ENCODE data around the gene NECTIN4. TPM values are rescaled to one million over a fixed set of nuclear protein-coding genes. Genes with fewer than 3 reads are reported as not detected.
A peak's percentile ranks its signal among the peaks of the same experiment; 100 is the strongest.

NECTIN4 gene
- total RNA-seq, 1 donor, result 1.4 TPM

DNA sequence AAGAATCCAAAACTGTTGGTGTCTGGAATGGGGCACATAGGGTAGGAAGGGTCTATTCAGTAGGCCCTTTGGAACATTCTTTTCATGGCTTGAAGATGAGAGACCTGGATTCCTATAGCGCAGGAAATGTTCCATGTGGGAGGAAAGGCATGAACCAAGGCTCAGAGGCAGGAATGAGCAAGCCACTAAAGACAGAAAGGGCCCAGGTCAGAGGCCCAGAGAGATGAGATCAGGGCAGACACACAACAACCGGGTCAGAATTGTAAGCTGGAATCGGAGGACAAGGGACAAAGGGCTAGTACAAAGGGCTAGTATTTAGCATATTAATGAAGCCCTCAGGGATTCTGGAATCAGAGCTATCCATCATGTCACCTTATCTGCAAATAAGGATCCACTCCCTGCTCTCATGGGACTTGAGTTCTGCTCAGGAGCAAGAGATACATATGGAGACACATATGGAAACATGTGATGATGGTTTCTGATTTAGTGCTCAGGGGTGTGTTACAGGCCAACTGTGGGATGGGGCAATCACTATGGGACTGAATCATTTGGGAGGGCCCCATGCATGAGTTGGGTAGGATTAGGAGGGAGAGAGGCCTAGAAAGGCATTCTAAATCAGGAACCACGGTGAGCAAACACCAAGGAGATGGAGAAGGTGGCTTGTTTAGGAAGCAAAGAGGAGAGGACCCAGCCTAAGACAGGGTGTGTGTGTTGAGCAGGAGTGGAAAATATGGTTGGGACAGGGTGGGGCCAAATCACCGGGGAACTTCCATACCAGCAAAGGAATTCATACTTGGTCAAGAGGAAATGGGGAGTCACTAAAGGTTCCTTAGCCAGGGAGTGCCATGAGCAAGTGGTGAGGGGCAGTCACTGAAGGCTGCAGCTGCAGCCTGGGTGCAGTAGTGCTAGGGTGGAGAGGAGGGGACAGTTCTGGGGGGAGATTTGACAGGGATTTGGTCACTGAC, 8.6 kb downstream of the NECTIN4 start:
- Histone ChIP-seq H3K9me3 (ENCODE audit: low read depth, low read length) (no peaks in the 10 kb centered on the region), H3K4me1 (ENCODE audit: insufficient read depth, low read length) (peaks cover 40% of the 10 kb centered on the region), H3K27me3 (ENCODE audit: insufficient read depth, low read length) (no peaks in the 10 kb centered on the region), H3K4me3 (ENCODE audit: low read length) (no peak overlapping the region)

DNA sequence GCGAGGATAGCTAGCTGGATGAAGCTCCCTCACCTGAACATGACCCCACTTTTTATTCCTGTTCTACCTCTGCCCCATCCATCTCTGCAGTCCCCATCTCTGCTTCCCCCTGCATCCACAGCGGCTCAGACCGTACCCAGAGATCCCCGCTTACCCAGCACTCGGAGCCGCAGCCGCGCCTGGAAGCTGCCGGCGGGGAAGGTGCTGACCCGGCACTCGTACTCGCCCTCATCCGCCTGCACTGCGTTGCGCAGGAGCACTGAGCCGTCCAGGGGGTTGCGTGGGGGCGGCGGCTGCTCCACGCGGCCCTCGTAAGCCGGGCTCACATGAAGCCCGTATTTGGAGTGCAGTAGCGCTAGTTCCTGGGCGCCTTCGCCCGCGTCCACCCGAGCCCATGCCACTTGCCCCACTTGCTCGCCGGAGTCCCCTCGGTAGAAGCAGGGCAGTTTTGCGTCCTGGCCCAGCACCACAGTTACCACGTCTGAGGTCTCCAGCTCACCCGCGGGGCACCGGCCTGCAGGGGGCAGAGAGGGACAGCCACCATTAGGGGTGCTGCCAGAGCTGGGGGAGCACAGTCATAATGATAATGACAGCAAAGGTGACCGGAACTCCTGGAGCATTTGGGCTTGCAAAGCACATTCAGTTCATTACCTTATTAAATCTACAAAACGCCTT, 9.8 kb downstream of the NECTIN4 start:
- Histone ChIP-seq H3K27me3 (ENCODE audit: insufficient read depth, low read length) (no peaks in the 10 kb centered on the region), H3K4me3 (ENCODE audit: low read length) (no peak overlapping the region), H3K9me3 (ENCODE audit: low read depth, low read length) (no peaks in the 10 kb centered on the region), H3K4me1 (ENCODE audit: insufficient read depth, low read length) (peaks cover 40% of the 10 kb centered on the region)

DNA sequence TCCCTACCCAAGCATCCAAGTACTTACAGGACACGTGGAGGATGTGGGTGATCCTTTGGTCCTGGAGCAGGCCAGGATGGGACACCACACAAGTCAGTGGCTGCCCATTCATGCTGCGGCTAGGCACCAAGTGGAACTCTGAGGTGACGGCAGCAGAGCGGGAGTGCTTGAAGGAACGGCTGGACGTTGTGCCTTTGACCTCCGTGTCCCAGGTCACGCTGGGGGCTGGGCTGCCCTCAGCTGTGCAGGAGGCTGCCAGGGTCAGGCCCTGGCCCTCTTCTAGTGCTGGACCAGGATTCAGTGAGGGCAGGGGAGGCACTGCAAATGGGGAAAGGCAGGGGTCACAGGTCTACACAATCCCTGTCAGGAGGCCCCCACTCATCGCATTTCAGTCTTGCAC, 11.9 kb downstream of the NECTIN4 start:
- Histone ChIP-seq H3K4me3 (ENCODE audit: low read length) (no peak overlapping the region), H3K27me3 (ENCODE audit: insufficient read depth, low read length) (no peaks in the 10 kb centered on the region), H3K9me3 (ENCODE audit: low read depth, low read length) (no peaks in the 10 kb centered on the region), H3K4me1 (ENCODE audit: insufficient read depth, low read length) (peaks cover 19% of the 10 kb centered on the region)

DNA sequence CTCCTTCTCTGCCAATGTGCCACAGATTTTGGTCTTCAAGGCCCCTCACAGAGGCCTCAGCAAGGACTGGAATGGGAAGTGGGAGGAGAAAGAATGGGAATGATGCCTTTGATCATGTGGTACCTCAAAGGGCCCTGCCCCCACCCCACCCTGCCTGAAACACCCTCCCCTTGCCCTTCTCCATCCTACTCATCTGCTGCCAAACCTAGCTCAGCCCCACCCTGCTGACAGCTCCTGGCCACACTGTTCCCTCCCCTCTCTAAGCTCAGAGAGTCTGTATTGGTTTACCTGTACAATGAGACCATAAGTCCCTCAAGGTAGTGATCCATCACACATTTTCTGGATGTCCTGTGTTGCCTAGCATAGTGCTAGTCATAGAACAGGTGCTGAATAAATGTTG, 12.9 kb downstream of the NECTIN4 start:
- Histone ChIP-seq H3K4me1 (ENCODE audit: insufficient read depth, low read length) (peaks cover 23% of the 10 kb centered on the region), H3K9me3 (ENCODE audit: low read depth, low read length) (no peaks in the 10 kb centered on the region), H3K27me3 (ENCODE audit: insufficient read depth, low read length) (no peaks in the 10 kb centered on the region), H3K4me3 (ENCODE audit: low read length) (no peak overlapping the region)

DNA sequence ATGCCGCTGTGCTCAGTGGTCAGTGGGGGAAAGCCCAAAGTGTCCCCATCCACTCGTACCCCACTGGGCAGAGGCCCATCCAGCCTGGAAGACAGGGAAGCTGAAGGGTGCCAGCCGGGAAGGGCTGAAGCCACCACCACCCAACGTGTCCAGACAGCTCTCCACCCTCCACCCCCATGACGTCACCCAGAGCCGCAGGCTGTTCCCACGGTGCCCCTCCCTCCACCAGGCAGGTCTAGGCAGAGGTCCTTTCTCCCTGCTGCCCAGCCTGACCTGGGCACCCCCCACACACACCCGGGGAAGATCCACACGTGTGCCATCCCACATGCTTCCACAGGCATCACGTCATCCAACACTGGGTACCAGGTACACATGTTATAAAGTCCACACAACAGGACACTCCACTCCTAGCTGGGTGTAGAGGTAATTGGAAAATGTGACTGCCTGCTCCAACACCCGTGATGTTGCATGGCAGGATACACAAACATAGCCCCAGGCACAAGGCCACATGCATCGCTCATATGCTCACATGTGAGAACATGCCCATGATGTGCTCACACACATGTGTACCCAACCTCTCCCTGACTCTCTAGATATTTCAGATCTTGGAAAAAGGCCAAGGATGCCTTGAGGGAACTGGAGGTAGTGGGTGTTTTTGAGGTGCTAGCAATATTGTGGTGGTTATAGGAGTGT, 14.5 kb downstream of the NECTIN4 start:
- peaks cover 24% of the 10 kb centered on the region for H3K4me1 ChIP-seq (ENCODE audit: insufficient read depth, low read length)
- no peaks in the 10 kb centered on the region for H3K9me3 ChIP-seq (ENCODE audit: low read depth, low read length)
- H3K27me3 ChIP-seq (ENCODE audit: insufficient read depth, low read length), result no peaks in the 10 kb centered on the region
- H3K4me3 ChIP-seq (ENCODE audit: low read length), result no peak overlapping the region

DNA sequence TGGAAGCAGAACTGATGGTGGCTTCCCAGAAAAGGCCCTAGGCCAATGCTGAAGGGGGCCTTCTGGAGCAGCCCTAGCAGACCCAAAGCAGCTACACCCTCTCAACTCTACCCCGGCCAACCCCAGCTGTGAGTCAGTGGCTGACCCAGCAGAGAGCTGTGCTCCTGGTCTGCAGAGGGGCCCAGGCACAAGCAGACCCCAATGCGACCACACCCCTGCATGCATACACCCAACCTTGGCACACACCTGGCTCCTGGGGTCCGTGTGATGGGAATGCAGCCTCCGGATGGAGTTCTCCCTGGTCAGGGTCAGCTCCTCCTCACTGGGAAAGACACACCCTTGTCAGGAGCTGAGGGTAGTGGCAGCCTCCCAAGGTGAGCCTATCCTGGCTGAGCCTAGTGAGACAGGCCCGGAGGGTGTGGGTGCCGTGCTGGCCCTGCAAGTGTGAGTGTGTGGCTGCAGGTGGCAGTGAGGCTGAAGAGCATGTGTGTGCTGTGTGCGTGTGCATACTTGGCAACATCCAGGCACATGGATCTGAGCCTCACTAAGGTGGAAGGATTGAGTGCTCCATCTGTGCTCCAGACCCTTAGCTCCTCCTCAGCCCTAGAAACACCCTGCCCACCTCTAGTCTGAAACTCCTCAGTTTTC, 15.8 kb downstream of the NECTIN4 start:
- no peaks in the 10 kb centered on the region for H3K9me3 ChIP-seq (ENCODE audit: low read depth, low read length)
- no peak overlapping the region for H3K4me3 ChIP-seq (ENCODE audit: low read length)
- no peaks in the 10 kb centered on the region for H3K27me3 ChIP-seq (ENCODE audit: insufficient read depth, low read length)
- H3K4me1 ChIP-seq (ENCODE audit: insufficient read depth, low read length), result peaks cover 24% of the 10 kb centered on the region

DNA sequence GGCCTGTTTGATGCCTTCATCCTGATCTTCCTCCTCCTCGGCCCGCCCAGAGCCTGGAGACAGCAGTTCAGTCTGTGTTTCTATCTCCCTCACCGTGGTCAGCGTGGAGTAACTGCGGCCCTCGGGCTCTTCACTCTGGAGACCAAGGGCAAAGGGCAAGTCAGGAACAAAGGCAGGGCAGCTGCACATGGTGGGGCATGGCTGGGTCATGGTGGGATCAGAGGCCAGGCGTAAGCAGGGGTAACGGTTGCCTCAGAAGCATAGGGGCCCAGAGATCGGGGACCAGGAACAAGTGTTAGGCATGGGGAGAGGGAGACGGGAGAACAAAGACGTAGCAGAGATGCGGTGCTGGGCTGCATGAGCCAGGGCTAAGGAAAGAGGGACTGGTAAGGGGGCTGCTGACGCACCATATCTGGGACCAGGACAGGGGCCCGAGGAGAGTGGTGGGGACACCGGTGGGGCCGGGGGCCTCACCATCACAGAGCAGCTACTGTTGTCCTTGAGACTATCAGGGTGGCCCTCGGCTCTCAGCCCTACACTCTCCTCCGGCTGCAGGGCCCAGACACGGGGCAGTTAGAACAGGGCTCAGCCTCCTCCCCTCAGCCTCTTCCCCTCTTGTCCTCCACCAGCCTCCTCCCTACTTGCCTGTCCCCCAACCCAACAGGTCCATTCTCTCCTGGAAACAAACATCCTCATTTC, 16.5 kb downstream of the NECTIN4 start:
- H3K9me3 ChIP-seq (ENCODE audit: low read depth, low read length), result no peaks in the 10 kb centered on the region

DNA sequence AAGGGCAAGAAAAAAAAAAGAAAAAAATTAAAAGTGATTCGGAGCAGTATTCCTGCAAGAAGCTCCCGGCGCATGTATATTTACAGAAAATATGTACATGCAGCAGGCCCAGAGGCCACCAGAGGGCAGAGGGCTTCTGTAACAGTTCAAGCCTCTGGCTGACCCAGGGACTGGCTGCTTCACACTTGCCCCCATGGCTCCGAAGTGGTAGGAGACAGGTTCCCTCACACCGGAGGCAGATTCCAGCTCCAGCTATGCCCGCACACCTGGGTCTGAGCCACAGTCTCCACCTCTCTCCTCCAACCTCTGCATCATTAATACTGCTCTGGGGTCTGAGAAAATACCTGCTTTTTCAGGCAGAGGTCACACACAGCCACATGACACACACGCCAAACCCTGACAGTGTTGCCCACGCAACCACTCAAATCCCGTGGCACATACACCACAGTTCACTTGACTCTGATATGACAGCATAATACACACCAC, 17.4 kb downstream of the NECTIN4 start:
- peaks cover 36% of the 10 kb centered on the region for H3K4me1 ChIP-seq (ENCODE audit: insufficient read depth, low read length)
- no peaks in the 10 kb centered on the region for H3K9me3 ChIP-seq (ENCODE audit: low read depth, low read length)
- no peaks in the 10 kb centered on the region for H3K27me3 ChIP-seq (ENCODE audit: insufficient read depth, low read length)
- no peak overlapping the region for H3K4me3 ChIP-seq (ENCODE audit: low read length)

More for the DNA sequence above, 16.5 kb downstream of the NECTIN4 start:
- Histone ChIP-seq H3K4me1 (ENCODE audit: insufficient read depth, low read length) (peaks cover 27% of the 10 kb centered on the region), H3K27me3 (ENCODE audit: insufficient read depth, low read length) (no peaks in the 10 kb centered on the region), H3K4me3 (ENCODE audit: low read length) (no peak overlapping the region)

DNA sequence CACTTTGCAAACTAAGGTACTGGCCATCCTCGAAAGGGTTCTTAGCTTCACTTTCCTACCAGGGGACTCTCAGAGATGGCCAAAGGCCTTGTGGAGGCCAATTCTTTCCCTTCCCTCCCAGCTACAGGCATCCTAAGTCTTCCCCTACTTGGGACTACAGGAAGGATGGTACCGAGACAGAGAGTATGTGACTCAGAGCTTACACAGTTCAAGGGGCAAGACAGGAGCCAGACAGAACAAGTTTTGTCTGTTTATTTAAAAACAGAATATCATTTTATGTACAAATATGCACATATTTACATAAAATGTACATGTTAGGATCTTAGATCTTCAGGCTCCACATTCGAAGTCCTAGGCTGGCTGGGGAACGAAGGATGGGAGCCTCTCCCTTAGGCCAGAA, 18.6 kb downstream of the NECTIN4 start:
- Histone ChIP-seq H3K9me3 (ENCODE audit: low read depth, low read length) (no peaks in the 10 kb centered on the region), H3K27me3 (ENCODE audit: insufficient read depth, low read length) (no peaks in the 10 kb centered on the region), H3K4me1 (ENCODE audit: insufficient read depth, low read length) (peaks cover 48% of the 10 kb centered on the region), H3K4me3 (ENCODE audit: low read length) (no peak overlapping the region)

DNA sequence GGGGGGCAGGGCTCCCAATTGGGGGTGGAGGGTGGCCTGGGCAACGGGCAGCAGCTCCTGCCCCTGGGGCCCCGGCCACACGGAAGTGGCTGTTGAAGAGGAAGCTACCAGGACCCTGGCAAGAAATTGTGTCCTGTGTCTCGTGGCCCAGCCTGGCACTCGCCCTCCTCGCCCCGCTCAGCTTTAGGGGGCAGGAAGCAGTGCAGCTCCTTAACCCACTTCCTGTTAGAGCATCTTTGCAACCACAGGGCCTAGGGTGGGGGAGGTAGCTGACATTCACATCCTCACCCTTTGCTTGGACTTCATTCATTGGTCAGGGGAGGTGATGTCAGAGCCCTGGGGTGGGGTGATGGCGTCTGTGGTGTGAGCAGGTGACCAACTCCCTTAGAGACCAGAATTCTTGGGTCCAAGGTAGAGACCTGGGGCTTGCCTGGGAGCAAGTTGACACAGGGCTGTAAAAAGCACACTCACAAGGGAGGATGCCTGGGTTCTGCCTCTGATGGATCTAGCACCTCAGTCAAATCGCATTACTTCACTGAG, 19.6 kb downstream of the NECTIN4 start, which contains the start of gene ARHGAP30:
ARHGAP30 (minus strand) TSS at position 161 of the 540 bp plus-strand sequence. CDS start 267 bp downstream, outside the sequence.
- no peaks in the 10 kb centered on the region for H3K9me3 ChIP-seq (ENCODE audit: low read depth, low read length)
- H3K27me3 ChIP-seq (ENCODE audit: insufficient read depth, low read length), result no peaks in the 10 kb centered on the region
- H3K4me3 ChIP-seq (ENCODE audit: low read length), result peak within 1 kb of the TSS; percentile 94
- H3K4me1 ChIP-seq (ENCODE audit: insufficient read depth, low read length), result peaks cover 57% of the 10 kb centered on the region

DNA sequence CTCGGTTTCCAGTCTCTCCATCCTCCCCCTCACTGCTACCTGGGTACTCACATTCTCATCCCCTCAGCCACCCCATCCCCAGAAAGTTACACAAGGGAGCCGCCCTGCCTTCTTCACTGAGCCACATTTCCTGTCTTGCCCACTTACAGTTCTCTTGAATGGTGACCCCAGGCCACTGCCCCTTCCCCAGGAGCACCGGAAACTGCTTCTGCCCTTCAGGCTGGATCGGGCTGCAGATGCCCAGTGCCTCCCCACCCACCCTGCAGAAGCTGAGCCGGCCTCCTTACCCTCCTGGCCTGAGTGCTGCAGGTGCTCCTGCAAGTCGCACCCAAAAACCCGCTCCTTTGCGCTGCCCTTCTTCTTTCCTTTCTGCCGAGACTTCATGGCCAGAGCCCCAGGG, 20.1 kb downstream of the NECTIN4 start:
- peaks cover 62% of the 10 kb centered on the region for H3K4me1 ChIP-seq (ENCODE audit: insufficient read depth, low read length)
- peak overlapping the region; percentile 94 for H3K4me3 ChIP-seq (ENCODE audit: low read length)
- H3K9me3 ChIP-seq (ENCODE audit: low read depth, low read length), result no peaks in the 10 kb centered on the region
- no peaks in the 10 kb centered on the region for H3K27me3 ChIP-seq (ENCODE audit: insufficient read depth, low read length)

DNA sequence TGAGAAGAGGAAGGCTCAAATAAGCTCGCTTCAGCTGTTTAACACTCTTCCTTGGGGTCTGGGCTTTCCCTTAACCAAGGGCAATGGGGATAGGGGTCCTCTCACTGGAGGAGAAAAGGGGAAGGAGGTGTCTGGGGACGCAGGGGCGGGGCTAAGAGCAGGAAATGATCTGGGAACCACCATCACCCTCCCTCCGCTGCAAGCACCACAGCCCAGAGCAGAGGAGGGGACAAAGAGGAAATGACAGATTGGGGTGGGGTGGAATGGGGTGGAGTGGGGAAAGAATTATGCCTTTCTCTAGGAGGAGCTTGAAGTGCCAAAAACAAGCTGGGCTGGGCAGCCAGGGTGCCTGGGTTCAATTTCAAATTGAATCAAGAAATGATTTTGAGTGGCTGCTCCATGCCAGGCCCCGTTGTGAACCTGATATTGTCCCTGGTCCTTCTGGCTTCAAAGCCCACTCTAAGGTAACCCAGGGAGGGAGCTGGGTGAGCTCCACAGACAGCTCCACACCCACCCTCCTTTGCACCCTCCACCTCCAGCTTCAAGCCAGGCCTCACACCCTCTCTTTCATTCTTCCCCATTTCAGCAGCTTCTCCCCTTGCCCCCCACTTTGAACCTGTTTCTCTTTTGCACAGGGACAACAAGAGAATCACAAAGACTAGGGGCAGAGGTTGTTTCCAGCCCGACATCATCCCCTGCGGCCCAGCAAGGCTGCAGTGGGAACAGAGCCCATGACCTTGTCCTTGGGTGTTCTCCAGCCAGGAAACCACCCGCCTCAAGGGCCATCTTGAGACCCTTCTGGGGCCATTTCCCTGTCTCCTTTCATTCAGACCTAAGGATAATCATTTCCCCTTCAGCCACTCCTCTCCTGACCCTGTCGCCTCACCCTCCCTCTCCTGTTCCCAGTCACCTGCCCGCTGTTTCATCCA, 20.8 kb downstream of the NECTIN4 start:
- Histone ChIP-seq H3K9me3 (ENCODE audit: low read depth, low read length) (no peaks in the 10 kb centered on the region), H3K27me3 (ENCODE audit: insufficient read depth, low read length) (no peaks in the 10 kb centered on the region), H3K4me3 (ENCODE audit: low read length) (peak overlapping the region; percentile 94), H3K4me1 (ENCODE audit: insufficient read depth, low read length) (peaks cover 69% of the 10 kb centered on the region)

DNA sequence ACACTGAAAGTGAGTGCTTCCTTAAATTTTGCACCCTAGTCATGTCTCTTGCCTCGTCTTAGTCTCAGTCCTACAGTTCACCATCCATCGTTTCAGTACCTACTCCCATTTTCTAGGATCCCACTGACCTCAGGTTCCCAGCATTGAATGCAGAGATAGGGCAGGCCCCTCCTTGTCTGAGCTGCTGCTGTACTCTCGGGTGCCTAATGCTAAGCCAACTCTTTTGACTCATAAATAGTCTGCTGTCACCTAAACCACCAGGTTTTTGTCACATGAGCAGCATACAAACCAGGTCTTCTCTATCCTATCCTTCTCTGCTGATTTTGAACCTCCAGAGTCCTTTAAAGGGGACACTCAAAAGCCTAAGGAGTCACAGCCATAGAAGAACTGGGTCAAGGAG, 22.7 kb downstream of the NECTIN4 start:
- Histone ChIP-seq H3K4me1 (ENCODE audit: insufficient read depth, low read length) (peaks cover 82% of the 10 kb centered on the region), H3K9me3 (ENCODE audit: low read depth, low read length) (no peaks in the 10 kb centered on the region), H3K4me3 (ENCODE audit: low read length) (no peak overlapping the region), H3K27me3 (ENCODE audit: insufficient read depth, low read length) (no peaks in the 10 kb centered on the region)

Measured in mononuclear cell (primary cell).